Measurements from ENCODE around the gene KCNQ1. TPM values are rescaled to one million over a fixed set of nuclear protein-coding genes. Genes with fewer than 3 reads are reported as not detected.

KCNQ1 gene
- total RNA-seq, 1 experiment from 2014 or later: 10.7 TPM

DNA sequence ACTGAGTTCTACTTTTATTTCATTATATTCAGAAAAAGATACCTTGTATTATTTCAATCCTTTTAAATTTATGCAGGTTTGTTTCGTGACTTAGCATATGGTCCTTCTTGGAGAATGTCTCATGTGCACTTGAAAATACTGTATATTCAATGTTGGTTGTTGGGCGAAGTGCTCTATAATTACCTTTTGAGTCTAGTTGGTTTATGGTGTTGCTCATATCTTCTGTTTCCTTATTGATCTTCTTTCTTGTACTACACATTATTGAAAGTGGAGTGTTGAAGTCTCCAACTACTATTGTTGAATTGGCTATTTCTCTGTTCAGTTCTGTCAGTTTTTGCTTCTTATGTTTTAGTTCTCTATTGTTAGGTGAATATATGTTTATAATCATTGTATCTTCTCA lies 164.5 kb downstream of the KCNQ1 start:
- DNase-seq (ENCODE audit: low read depth, low spot score) (no peak), ATAC-seq (no peak)
- CTCF ChIA-PET: no interaction called here
- H4K20me1 ChIP-seq (ENCODE audit: insufficient read depth): no peaks in the 10 kb centered on the region
- H3K4me3 ChIP-seq (replicated peaks in 1 of 2; ENCODE audit: low read depth in 1 of 2, low read length in 2 of 2): no peak overlapping the region
- no peaks in the 10 kb centered on the region for H3K79me2 ChIP-seq (ENCODE audit: insufficient read depth, low read length)
- no TSS peak for BruUV-seq (replicated peaks)
- no peaks in the 10 kb centered on the region for H3K9me2 ChIP-seq (ENCODE audit: insufficient read depth)
- TF ChIP-seq, protein P1, sequence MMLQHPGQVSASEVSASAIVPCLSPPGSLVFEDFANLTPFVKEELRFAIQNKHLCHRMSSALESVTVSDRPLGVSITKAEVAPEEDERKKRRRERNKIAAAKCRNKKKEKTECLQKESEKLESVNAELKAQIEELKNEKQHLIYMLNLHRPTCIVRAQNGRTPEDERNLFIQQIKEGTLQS (IDR thresholded peaks at IDR 0.05): no peak
- TF ChIP-seq POLR2A (IDR thresholded peaks at IDR 0.05; ENCODE audit: borderline replicate concordance, extremely low read depth, insufficient read depth, insufficient read length): no peak
- no peak for TF ChIP-seq RAD21 (IDR thresholded peaks at IDR 0.05; ENCODE audit: low read depth)
- no peak for TF ChIP-seq SP1 (IDR thresholded peaks at IDR 0.05; ENCODE audit: low read depth)
- no peak for TF ChIP-seq EZH2 (IDR thresholded peaks at IDR 0.05)
- no peak for TF ChIP-seq SRF (IDR thresholded peaks at IDR 0.05; ENCODE audit: low read depth)
- TF ChIP-seq, protein P2, sequence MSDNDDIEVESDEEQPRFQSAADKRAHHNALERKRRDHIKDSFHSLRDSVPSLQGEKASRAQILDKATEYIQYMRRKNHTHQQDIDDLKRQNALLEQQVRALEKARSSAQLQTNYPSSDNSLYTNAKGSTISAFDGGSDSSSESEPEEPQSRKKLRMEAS (IDR thresholded peaks at IDR 0.05): no peak
- no peaks in the 10 kb centered on the region for H3K27me3 ChIP-seq (ENCODE audit: insufficient read depth, low read length)
- no peaks in the 10 kb centered on the region for H3K36me3 ChIP-seq (ENCODE audit: control insufficient read depth in 1 of 2, insufficient read depth in 2 of 2, low read length in 2 of 2)
- H3K9ac ChIP-seq (ENCODE audit: low read length): no peak overlapping the region
- H3K4me1 ChIP-seq (ENCODE audit: control insufficient read depth in 1 of 2, insufficient read depth in 2 of 2, low read length in 2 of 2): no peaks in the 10 kb centered on the region
- RAD21 ChIA-PET (ENCODE audit: low non-redundant PET in 1 of 2, low total read pairs in 2 of 2, uncharacterized antibody in 2 of 2, unreplicated experiment in 2 of 2): no interaction called here
- H3K4me2 ChIP-seq (ENCODE audit: low read length): no peak overlapping the region
- no peak overlapping the region for H2AFZ ChIP-seq (ENCODE audit: low read depth, low read length, poor library complexity, severe bottlenecking)
- POLR2A ChIA-PET: no interaction called here
- H3K27ac ChIP-seq (ENCODE audit: low read depth, low read length): no peak overlapping the region
- intact Hi-C loops (cut with micrococcal nuclease): no loop called here
- H3K9me3 ChIP-seq (ENCODE audit: control insufficient read depth in 1 of 2, insufficient read depth in 1 of 2, low read depth in 1 of 2, low read length in 2 of 2): no peaks in the 10 kb centered on the region

DNA sequence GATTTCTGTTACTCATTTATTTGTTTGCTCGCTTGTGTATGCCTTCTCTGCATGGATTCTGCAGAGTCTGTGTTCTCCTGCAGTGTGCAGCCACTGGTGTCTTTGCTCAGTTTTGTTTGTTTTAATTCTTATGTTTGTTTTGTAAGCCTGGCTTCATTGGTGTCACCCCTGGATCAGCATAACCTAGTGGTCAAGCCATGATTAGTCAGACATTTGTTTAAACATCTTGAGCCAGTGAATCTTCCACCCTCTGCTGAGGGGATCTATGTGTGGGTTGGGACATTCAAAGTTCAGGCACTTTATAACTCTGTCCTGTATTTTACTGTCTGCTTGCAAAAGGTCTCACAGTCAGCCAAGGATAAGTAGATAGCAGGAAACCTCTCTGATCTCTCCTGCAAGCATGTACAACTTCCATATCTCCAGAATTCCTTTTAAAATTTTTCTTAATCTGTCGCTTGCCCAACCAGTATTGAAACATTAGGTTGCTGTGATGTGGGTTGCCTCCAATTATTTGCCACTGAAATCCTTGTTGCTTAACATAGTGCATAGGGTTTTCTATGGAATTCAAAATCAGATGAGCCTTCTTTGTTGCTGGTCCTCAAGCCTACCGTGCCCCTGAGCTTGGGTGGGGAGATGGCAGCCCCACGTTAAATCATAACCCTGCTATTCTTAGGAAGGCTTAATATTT lies 168.2 kb downstream of the KCNQ1 start:
- ChIA-PET POLR2A (no interaction called here), RAD21 (ENCODE audit: low non-redundant PET in 1 of 2, low total read pairs in 2 of 2, uncharacterized antibody in 2 of 2, unreplicated experiment in 2 of 2) (no interaction called here), CTCF (no interaction called here)
- H3K9me2 ChIP-seq (ENCODE audit: insufficient read depth): no peaks in the 10 kb centered on the region
- ATAC-seq: no peak
- no peak for DNase-seq (ENCODE audit: low read depth, low spot score)
- H3K9me3 ChIP-seq (ENCODE audit: control insufficient read depth in 1 of 2, insufficient read depth in 1 of 2, low read depth in 1 of 2, low read length in 2 of 2): no peaks in the 10 kb centered on the region
- no peak overlapping the region for H2AFZ ChIP-seq (ENCODE audit: low read depth, low read length, poor library complexity, severe bottlenecking)
- no TSS peak for BruUV-seq (replicated peaks)
- intact Hi-C loops (cut with micrococcal nuclease): no loop called here
- H3K36me3 ChIP-seq (ENCODE audit: control insufficient read depth in 1 of 2, insufficient read depth in 2 of 2, low read length in 2 of 2): no peaks in the 10 kb centered on the region
- no peak overlapping the region for H3K4me3 ChIP-seq (replicated peaks in 1 of 2; ENCODE audit: low read depth in 1 of 2, low read length in 2 of 2)
- no peak overlapping the region for H3K9ac ChIP-seq (ENCODE audit: low read length)
- TF ChIP-seq, protein P2 (IDR thresholded peaks at IDR 0.05): no peak
- no peak overlapping the region for H3K4me2 ChIP-seq (ENCODE audit: low read length)
- no peaks in the 10 kb centered on the region for H3K27me3 ChIP-seq (ENCODE audit: insufficient read depth, low read length)
- no peaks in the 10 kb centered on the region for H3K4me1 ChIP-seq (ENCODE audit: control insufficient read depth in 1 of 2, insufficient read depth in 2 of 2, low read length in 2 of 2)
- no peaks in the 10 kb centered on the region for H3K79me2 ChIP-seq (ENCODE audit: insufficient read depth, low read length)
- no peaks in the 10 kb centered on the region for H4K20me1 ChIP-seq (ENCODE audit: insufficient read depth)
- no peak overlapping the region for H3K27ac ChIP-seq (ENCODE audit: low read depth, low read length)
